Measurements from ENCODE around the gene CADM1.

Gene CADM1

DNA sequence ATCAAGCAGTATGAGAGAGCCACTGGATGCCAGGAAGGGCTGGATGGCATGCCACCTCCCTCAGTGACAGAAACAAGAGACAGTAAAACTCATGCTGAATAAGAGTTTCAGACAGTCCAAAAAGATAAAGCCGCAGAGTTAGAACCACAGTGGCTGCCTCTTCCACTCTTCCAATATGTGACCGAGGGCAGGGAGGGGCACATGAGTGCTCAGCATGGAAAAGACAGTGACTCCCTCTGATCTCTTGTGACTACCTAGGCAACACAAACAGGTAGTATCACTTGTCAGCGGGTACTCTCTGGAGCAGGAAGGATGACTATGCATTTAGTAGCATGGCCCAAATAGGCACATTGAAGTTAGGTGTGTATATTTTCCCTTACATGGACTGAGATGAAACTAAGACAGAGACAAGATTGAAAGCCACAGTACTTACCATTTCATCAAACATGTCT lies 295.4 kb downstream of the CADM1 start:
- DNase-seq (ENCODE audit: low read depth in 3 of 3) = no peak

- DNase-seq (ENCODE audit: low read depth in 3 of 3) = no peak
Measured at GRCh38 chr11:115207916-115208315, 296.3 kb downstream of the CADM1 start.

DNA sequence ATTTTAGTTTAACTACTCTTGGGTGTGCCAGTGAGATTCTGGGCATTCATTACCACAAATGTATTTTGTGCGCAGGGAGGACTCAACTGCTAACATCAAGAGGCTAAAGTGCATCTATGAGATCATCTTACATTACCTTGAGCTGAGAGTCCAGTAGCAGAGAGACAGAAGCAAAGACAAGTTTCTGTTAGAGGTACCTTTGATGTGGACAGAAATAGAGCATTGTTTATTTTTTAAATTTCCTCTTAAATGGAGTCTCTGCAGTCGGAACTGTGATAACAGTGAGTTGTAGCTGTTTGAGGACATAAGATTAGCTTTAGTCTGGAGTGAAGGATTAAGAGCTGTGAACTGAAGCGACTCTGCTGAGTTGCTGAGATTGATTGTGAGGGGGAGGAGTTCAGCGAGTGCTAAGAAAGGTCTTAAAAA lies 297.0 kb downstream of the CADM1 start:
- no peak for DNase-seq (ENCODE audit: low read depth in 3 of 3)

DNA sequence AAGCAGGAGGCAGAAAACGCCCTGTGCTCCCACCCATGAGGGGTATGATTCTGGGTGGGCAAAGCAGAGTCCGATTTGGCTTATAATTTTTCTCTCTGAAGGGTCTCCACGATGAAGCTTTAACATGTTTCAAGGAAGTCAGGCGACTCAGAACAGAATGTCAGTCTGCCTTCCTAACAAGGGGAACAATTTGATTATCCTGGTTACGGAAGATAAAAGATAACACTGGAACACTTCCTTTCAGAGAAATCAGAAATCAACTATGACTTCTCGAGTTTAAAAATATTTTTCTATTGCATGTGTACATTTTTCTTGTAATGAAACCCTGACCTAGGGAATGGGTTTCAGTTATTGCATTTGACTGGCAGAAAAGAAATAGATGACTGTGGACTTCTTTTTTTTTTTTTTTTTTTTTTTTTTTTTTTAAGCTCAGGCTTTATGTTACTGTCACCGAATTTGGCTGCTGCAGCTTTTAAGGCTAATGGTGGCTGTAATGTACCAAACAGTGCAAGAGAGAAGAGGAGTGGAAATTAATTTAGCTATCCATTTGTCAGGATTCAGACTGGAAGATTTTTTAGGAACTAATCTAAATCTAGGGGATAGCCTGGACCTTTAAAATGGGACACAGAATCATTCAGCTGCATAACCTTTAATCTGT lies 297.7 kb downstream of the CADM1 start:
- no peak for DNase-seq (ENCODE audit: low read depth in 3 of 3)

DNA sequence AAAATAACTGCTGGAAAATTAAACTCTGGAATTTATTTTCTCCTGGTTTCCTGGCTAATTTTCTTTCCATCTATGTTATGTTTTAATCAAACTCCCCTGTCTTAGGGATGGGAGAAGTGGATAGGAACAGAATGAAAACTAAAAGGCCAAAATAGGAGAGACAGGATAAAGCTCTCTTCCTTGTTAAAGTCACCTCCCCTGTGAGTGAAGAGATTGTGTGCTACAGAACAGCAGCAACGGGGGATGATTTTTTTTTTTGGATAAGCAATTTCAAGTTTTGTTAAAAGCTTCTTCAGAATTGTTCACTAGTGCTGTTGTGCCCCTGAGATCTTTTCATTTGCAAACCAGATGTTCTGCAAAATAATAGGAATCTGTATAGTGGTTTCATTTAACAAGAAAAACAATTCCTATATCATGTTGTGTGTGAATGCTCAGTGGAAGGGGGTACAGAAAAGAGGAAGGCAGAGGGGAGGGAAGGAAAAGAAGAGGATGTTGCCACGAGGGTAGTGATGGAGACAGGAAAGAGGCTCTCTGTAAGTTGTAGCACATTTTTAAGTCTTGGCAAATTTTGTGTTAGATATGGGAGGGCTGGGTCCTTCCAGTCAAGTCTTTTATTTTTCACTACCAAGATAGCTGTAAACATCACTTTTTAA lies 301.2 kb downstream of the CADM1 start:
- no peak for DNase-seq (ENCODE audit: low read depth in 3 of 3)

- no peak for DNase-seq (ENCODE audit: low read depth in 3 of 3)
Measured at GRCh38 chr11:115202074-115202473, 302.1 kb downstream of the CADM1 start.

- DNase-seq (ENCODE audit: low read depth in 3 of 3) = no peak
Measured at GRCh38 chr11:115201111-115201792, 303.0 kb downstream of the CADM1 start.

GRCh38 chr11:115199481-115200069 lies 304.6 kb downstream of the CADM1 start:
- DNase-seq (ENCODE audit: low read depth in 3 of 3) = no peak

DNA sequence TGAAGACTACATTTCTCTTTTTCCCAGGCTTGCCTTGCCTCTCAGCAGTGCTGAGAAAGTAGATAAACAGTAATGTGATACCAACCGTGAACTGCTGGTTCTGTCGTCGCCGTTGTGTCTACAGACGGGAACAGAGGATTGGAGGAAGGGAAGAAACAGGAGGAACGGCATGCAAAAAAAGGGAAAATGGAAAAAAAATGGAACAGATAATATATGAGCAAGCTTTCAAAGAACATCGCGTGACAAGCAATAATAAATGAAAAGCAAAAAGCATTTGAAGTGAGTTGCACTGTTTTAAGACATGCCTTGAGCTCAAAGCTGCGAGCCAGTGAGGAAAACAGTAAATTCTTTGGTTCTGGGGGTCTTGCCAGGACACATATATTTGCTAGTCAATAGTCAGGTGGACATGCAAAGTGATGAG lies 305.9 kb downstream of the CADM1 start:
- no peak for DNase-seq (ENCODE audit: low read depth in 3 of 3)

- no peak for DNase-seq (ENCODE audit: low read depth in 3 of 3)
Measured at GRCh38 chr11:115197433-115197832, 306.8 kb downstream of the CADM1 start.

DNA sequence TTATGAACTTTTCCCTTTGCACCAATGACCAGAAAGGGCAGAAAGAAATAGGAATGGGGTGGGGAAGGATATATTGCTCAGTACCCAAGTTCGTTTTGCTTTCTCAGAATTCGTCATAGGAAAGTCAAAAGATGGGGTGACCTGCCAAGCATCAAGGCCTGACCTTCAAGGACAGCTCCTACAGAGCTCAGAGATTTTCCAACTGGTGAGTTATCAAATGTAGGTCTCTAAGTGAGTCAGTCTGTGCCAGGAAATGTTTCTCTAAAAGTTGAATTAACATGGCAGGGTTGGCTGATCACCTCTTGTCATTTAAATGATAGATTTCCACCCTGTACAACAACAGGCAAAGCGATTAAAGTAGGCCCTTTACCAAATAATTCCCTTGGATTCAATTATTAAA lies 307.2 kb downstream of the CADM1 start:
- no peak for DNase-seq (ENCODE audit: low read depth in 3 of 3)

- no peak for DNase-seq (ENCODE audit: low read depth in 3 of 3)
Measured at GRCh38 chr11:115194802-115195110, 309.5 kb downstream of the CADM1 start.

DNA sequence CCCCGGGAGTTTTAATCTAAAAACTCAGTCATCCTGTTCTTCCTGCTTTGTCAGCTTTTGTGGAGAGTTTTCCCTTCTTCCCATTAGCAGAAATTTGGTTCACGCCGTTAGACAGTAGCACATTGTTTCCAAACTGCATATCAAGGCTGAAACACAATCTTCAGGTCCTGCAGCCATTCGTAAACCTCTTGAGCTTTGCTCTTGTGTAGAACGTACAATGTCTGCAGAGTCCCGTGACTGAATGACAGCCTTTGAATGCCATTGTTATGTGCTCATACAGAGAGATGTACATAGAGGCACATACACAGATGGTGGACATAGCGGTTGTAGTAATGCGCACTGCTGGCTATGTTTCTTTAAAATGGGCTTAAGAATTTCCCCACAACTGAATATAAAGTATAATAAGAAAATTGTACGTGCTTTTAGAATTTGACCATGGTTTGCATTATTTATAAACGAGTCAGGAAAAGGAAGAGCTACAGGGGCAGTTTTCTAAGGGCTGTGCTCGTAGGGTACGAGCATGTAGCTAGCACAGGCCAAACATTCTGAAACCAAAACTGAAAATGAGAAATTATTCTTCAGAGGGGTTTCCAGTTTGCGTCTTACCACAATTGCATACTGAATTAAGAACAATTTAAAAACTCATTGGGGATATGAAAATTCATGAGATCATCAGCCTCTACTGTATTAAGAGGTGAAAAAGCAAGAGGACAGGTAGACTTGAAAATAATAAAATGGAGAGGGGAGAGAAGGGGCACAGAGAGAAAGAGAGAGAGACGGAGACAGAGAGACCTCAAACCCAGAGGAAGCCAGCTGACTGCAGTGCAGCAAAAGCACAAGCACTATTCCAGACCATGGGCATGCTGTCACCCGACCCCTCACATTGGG lies 310.1 kb downstream of the CADM1 start:
- no peak for DNase-seq (ENCODE audit: low read depth in 3 of 3)

GRCh38 chr11:115191761-115192160 lies 312.5 kb downstream of the CADM1 start:
- no peak for DNase-seq (ENCODE audit: low read depth in 3 of 3)

GRCh38 chr11:115190196-115190595 lies 314.0 kb downstream of the CADM1 start:
- no peak for DNase-seq (ENCODE audit: low read depth in 3 of 3)

DNA sequence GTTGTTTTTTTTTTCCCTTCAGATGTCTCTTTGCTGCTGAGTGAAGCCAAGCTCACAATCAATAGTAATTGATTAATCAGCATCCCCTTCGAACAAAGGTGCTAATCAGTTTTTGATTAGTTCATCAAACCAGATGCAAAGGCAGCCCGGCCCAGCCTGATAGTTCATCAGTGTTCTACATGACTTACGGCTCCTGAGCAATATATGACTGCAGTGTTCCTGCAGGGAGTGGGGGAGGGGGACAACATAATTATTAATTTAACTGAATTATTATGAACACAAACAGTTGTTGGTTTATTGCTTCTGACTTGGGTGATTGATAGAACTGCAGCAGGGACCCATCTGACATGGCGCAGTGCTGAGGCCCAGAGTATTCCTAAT lies 315.3 kb downstream of the CADM1 start:
- no peak for DNase-seq (ENCODE audit: low read depth in 3 of 3)

DNA sequence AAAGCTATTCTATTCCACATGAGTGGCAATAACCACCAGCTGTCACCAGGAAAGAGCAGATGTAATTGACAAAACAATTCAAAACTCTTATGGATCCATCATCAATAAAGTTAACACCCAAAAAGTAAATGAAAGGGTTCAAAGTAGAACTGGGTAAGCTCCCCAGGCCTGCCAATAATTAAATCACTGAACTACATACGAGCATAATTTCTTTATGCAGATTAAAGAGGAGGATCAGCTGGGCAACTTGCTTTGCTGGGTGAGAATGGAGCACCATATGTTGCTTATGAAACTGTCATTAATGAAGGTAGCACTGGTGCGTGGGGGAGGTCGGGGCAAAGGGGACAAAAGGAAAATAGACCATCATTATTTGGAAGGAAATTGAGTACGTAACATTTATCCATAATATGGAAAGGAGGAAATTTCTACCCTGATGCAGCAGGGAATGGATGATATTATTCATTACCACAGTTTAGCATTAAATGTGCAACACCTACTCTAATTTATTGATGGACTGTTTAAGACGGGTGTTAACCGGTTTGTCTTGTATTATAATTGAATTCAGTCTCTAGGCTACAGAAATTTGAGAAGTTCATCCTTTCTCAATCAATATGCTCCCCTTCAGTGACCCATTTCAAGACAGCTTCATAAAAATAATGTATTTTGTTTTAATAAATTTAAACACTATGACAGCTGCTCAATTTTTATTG lies 315.9 kb downstream of the CADM1 start:
- no peak for DNase-seq (ENCODE audit: low read depth in 3 of 3)

GRCh38 chr11:115185931-115186330 lies 318.3 kb downstream of the CADM1 start:
- DNase-seq (ENCODE audit: low read depth in 3 of 3) = no peak

- DNase-seq (ENCODE audit: low read depth in 3 of 3) = no peak
Measured at GRCh38 chr11:115185507-115185906, 318.7 kb downstream of the CADM1 start.

DNA sequence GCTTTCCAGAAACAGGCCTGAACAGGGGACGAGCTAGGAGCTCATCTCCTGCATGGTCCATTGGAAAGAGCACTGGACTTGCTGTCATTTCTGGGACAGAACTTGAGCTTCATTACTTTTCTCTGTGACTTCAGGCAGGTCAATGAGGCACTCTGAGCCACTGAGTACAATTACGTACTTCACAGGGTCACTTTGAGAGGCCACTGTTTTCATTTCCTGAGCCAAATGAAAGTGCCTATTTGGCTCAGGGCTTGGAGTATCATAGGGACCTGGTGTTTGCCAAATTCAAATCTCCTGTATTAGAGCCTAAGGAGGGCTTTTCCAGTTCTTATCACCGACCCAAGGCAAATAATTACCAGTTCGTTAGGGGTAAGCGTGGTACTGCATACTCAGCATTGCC lies 319.3 kb downstream of the CADM1 start:
- DNase-seq (ENCODE audit: low read depth in 3 of 3) = no peak

DNA sequence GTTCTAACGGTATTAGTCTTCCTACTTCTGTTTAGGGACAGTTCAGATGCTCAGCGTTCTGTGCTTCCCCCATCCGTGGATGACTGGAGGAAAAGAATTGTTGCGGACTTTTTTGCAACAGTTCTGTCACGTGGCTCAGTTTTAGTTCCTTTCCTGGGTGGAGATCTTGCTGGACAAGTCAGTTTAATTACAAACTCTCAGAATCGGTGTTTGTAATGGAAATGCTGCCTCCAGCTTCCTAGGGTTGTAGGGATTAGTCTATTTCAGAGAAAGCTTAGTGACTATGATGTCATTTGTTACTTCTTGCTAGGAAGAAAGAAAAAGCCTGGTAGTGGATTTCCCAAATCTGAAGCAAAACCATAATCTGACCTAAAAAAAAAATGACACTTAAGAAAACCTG lies 320.4 kb downstream of the CADM1 start:
- DNase-seq (ENCODE audit: low read depth in 3 of 3) = no peak

Data from stimulated activated CD4-positive, alpha-beta T cell treated with anti-CD3 and anti-CD28 coated beads, TNF-alpha, amount 100 ng/mL, for 48 hours (primary cell).